GM12892 (cell line): ENCODE results near the gene C1orf122.

Experiments used
- POLR2A ChIP-seq: IDR thresholded peaks from 2 replicates; pipeline ENCODE4 v1.6.1; 2011; ENCODE audit warnings: low read depth, low read length, control low read depth
- POLR2AphosphoS5 ChIP-seq: IDR thresholded peaks from 2 replicates; pipeline ENCODE4 v1.6.1; 2011; ENCODE audit warnings: low read depth, low read length, control low read depth
- TAF1 ChIP-seq: IDR thresholded peaks from 2 replicates; pipeline ENCODE4 v1.6.1; 2011; ENCODE audit warnings: low read depth, mild to moderate bottlenecking, control low read depth, low read length, borderline replicate concordance

GRCh38 chr1:37849480-37849879 is 41.9 kb downstream of the C1orf122 start:
- TF ChIP-seq POLR2A (no peak), POLR2AphosphoS5 (no peak), TAF1 (no peak)
